Measurements from ENCODE around the gene SYT13. TPM values are rescaled to one million over a fixed set of nuclear protein-coding genes. Genes with fewer than 3 reads are reported as not detected.

The SYT13 gene
- total RNA-seq, 1 experiment from 2014 or later, result not detected

GRCh38 chr11:45322111-45322705, 36.1 kb upstream of the SYT13 start:
- H3K4me3 ChIP-seq, result no peak overlapping the region
- no peaks in the 10 kb centered on the region for H3K36me3 ChIP-seq
- peaks cover 11% of the 10 kb centered on the region; the same call in 1 of the 2 replicates for H3K27me3 ChIP-seq (replicated peaks)

GRCh38 chr11:45321669-45322068, 35.5 kb upstream of the SYT13 start:
- Histone ChIP-seq H3K27ac (no peak overlapping the region), H3K27me3 (replicated peaks) (peaks cover 11% of the 10 kb centered on the region; the same call in 1 of the 2 replicates), H3K4me3 (no peak overlapping the region), H3K9me3 (replicated peaks) (peaks cover 3% of the 10 kb centered on the region; the same call in 1 of the 2 replicates), H3K36me3 (no peaks in the 10 kb centered on the region), H3K4me1 (replicated peaks) (no peaks in the 10 kb centered on the region)
- peak in 1 of 2 experiments; percentile 30 for DNase-seq (ENCODE audit: low read depth in 1 of 2, low spot score in 2 of 2)

More at GRCh38 chr11:45322111-45322705, 36.1 kb upstream of the SYT13 start:
- no peak overlapping the region for H3K27ac ChIP-seq
- peak in 1 of 2 experiments; percentile 31 for DNase-seq (ENCODE audit: low read depth in 1 of 2, low spot score in 2 of 2)
- H3K4me1 ChIP-seq (replicated peaks), result no peaks in the 10 kb centered on the region
- peaks cover 7% of the 10 kb centered on the region for H3K9me3 ChIP-seq (replicated peaks)

GRCh38 chr11:45321031-45321595, 35.0 kb upstream of the SYT13 start:
- Histone ChIP-seq H3K4me3 (no peak overlapping the region), H3K36me3 (no peaks in the 10 kb centered on the region), H3K4me1 (replicated peaks) (no peaks in the 10 kb centered on the region), H3K9me3 (replicated peaks) (no peaks in the 10 kb centered on the region), H3K27ac (no peak overlapping the region), H3K27me3 (replicated peaks) (peaks cover 11% of the 10 kb centered on the region; the same call in 1 of the 2 replicates)
- DNase-seq (ENCODE audit: low read depth in 1 of 2, low spot score in 2 of 2), result peak in 1 of 2 experiments; percentile 31

- H3K4me3 ChIP-seq, result no peak overlapping the region
- H3K27ac ChIP-seq, result no peak overlapping the region
- no peaks in the 10 kb centered on the region for H3K9me3 ChIP-seq (replicated peaks)
- H3K27me3 ChIP-seq (replicated peaks), result peaks cover 16% of the 10 kb centered on the region; the same call in 1 of the 2 replicates
- no peaks in the 10 kb centered on the region for H3K36me3 ChIP-seq
- no peaks in the 10 kb centered on the region for H3K4me1 ChIP-seq (replicated peaks)
- peak in 1 of 2 experiments; percentile 39 for DNase-seq (ENCODE audit: low read depth in 1 of 2, low spot score in 2 of 2)
These were observed 34.2 kb upstream of the SYT13 start for GRCh38 chr11:45320371-45320770.

- DNase-seq (ENCODE audit: low read depth in 1 of 2, low spot score in 2 of 2), result peak in 1 of 2 experiments; percentile 33
- Histone ChIP-seq H3K4me3 (no peak overlapping the region), H3K36me3 (no peaks in the 10 kb centered on the region), H3K4me1 (replicated peaks) (no peaks in the 10 kb centered on the region), H3K9me3 (replicated peaks) (no peaks in the 10 kb centered on the region), H3K27me3 (replicated peaks) (peaks cover 25% of the 10 kb centered on the region; the same call in 1 of the 2 replicates), H3K27ac (no peak overlapping the region)
These were observed 32.9 kb upstream of the SYT13 start for GRCh38 chr11:45319077-45319476.

GRCh38 chr11:45318516-45318915, 32.4 kb upstream of the SYT13 start:
- Histone ChIP-seq H3K36me3 (no peaks in the 10 kb centered on the region), H3K4me3 (no peak overlapping the region), H3K9me3 (replicated peaks) (no peaks in the 10 kb centered on the region), H3K27me3 (replicated peaks) (peaks cover 25% of the 10 kb centered on the region; the same call in 1 of the 2 replicates), H3K4me1 (replicated peaks) (no peaks in the 10 kb centered on the region), H3K27ac (no peak overlapping the region)
- peak in 1 of 2 experiments; percentile 37 for DNase-seq (ENCODE audit: low read depth in 1 of 2, low spot score in 2 of 2)

GRCh38 chr11:45316258-45316657, 30.1 kb upstream of the SYT13 start:
- no peak for DNase-seq (ENCODE audit: low read depth in 1 of 2, low spot score in 2 of 2)
- no peak overlapping the region for H3K27ac ChIP-seq
- no peak overlapping the region for H3K4me3 ChIP-seq
- H3K9me3 ChIP-seq (replicated peaks), result no peaks in the 10 kb centered on the region
- peaks cover 18% of the 10 kb centered on the region; the same call in 1 of the 2 replicates for H3K27me3 ChIP-seq (replicated peaks)
- H3K36me3 ChIP-seq, result no peaks in the 10 kb centered on the region
- no peaks in the 10 kb centered on the region for H3K4me1 ChIP-seq (replicated peaks)

- H3K4me1 ChIP-seq (replicated peaks), result no peaks in the 10 kb centered on the region
- no peaks in the 10 kb centered on the region for H3K9me3 ChIP-seq (replicated peaks)
- H3K27ac ChIP-seq, result no peak overlapping the region
- peak in 1 of 2 experiments; percentile 28 for DNase-seq (ENCODE audit: low read depth in 1 of 2, low spot score in 2 of 2)
- H3K27me3 ChIP-seq (replicated peaks), result peaks cover 18% of the 10 kb centered on the region; the same call in 1 of the 2 replicates
- H3K36me3 ChIP-seq, result no peaks in the 10 kb centered on the region
- H3K4me3 ChIP-seq, result no peak overlapping the region
These were observed 28.8 kb upstream of the SYT13 start for GRCh38 chr11:45314900-45315299.

GRCh38 chr11:45313171-45313865, 27.2 kb upstream of the SYT13 start:
- DNase-seq (ENCODE audit: low read depth in 1 of 2, low spot score in 2 of 2), result peak in 1 of 2 experiments; percentile 24
- Histone ChIP-seq H3K36me3 (no peaks in the 10 kb centered on the region), H3K4me3 (no peak overlapping the region), H3K4me1 (replicated peaks) (no peaks in the 10 kb centered on the region), H3K27me3 (replicated peaks) (peaks cover 26% of the 10 kb centered on the region), H3K9me3 (replicated peaks) (no peaks in the 10 kb centered on the region), H3K27ac (no peak overlapping the region)

- DNase-seq (ENCODE audit: low read depth in 1 of 2, low spot score in 2 of 2), result peak in 1 of 2 experiments; percentile 31
- H3K4me1 ChIP-seq (replicated peaks), result no peaks in the 10 kb centered on the region
- H3K36me3 ChIP-seq, result no peaks in the 10 kb centered on the region
- no peak overlapping the region for H3K27ac ChIP-seq
- H3K27me3 ChIP-seq (replicated peaks), result peaks cover 34% of the 10 kb centered on the region
- no peaks in the 10 kb centered on the region for H3K9me3 ChIP-seq (replicated peaks)
- H3K4me3 ChIP-seq, result no peak overlapping the region
These were observed 19.9 kb upstream of the SYT13 start for GRCh38 chr11:45305874-45306623.

- DNase-seq (ENCODE audit: low read depth in 1 of 2, low spot score in 2 of 2), result no peak
- Histone ChIP-seq H3K36me3 (no peaks in the 10 kb centered on the region), H3K27ac (no peak overlapping the region), H3K4me3 (no peak overlapping the region), H3K4me1 (replicated peaks) (no peaks in the 10 kb centered on the region), H3K27me3 (replicated peaks) (peaks cover 34% of the 10 kb centered on the region), H3K9me3 (replicated peaks) (no peaks in the 10 kb centered on the region)
These were observed 18.8 kb upstream of the SYT13 start for GRCh38 chr11:45304992-45305335.

GRCh38 chr11:45304111-45304991, 18.2 kb upstream of the SYT13 start:
- DNase-seq (ENCODE audit: low read depth in 1 of 2, low spot score in 2 of 2), result peak in 1 of 2 experiments; percentile 41
- no peak overlapping the region for H3K4me3 ChIP-seq

GRCh38 chr11:45303316-45303715, 17.2 kb upstream of the SYT13 start:
- no peak overlapping the region for H3K4me3 ChIP-seq
- H3K4me1 ChIP-seq (replicated peaks), result no peaks in the 10 kb centered on the region

More at GRCh38 chr11:45304111-45304991, 18.2 kb upstream of the SYT13 start:
- no peaks in the 10 kb centered on the region for H3K36me3 ChIP-seq
- H3K4me1 ChIP-seq (replicated peaks), result no peaks in the 10 kb centered on the region
- peaks cover 34% of the 10 kb centered on the region for H3K27me3 ChIP-seq (replicated peaks)
- no peak overlapping the region for H3K27ac ChIP-seq
- H3K9me3 ChIP-seq (replicated peaks), result no peaks in the 10 kb centered on the region

More at GRCh38 chr11:45303316-45303715, 17.2 kb upstream of the SYT13 start:
- no peak overlapping the region for H3K27ac ChIP-seq
- peak in 1 of 2 experiments; percentile 30 for DNase-seq (ENCODE audit: low read depth in 1 of 2, low spot score in 2 of 2)
- peaks cover 30% of the 10 kb centered on the region for H3K27me3 ChIP-seq (replicated peaks)
- no peaks in the 10 kb centered on the region for H3K36me3 ChIP-seq
- H3K9me3 ChIP-seq (replicated peaks), result no peaks in the 10 kb centered on the region

Measured in SJSA1 (cell line).